ENCODE results near the gene NELFB. TPM values are rescaled to one million over a fixed set of nuclear protein-coding genes. Genes with fewer than 3 reads are reported as not detected.

The NELFB gene
- total and polyA plus RNA-seq, 9 of the 15 experiments (the other 6 are each of a cell fraction or from before 2014, with no cell fraction given): 0.24 to 84.0 (median 29.7) TPM

- TF ChIP-seq GTF3C2 (IDR thresholded peaks at IDR 0.05; ENCODE audit: borderline replicate concordance, extremely low read depth, insufficient read length) (no peak), NEUROD1 (IDR thresholded peaks at IDR 0.05; ENCODE audit: borderline replicate concordance, low read depth, low read length, partially characterized antibody) (no peak), HDAC6 (IDR thresholded peaks at IDR 0.05; ENCODE audit: low read depth, low read length) (no peak), RB1 (IDR thresholded peaks at IDR 0.05; ENCODE audit: low read depth) (0 out of 2 replicates have a peak, but pooled peaks have one; percentile 22), PREB (CRISPR knock-in tag; IDR thresholded peaks at IDR 0.05) (no peak), CBFB (CRISPR knock-in tag; IDR thresholded peaks at IDR 0.05) (peak; percentile 54), TFAP4 (CRISPR knock-in tag; IDR thresholded peaks at IDR 0.05; ENCODE audit: borderline replicate concordance) (peak; percentile 43; the same call in 1 of the 2 replicates), ZKSCAN1 (IDR thresholded peaks at IDR 0.05; ENCODE audit: low read depth, low read length) (no peak), MCM5 (IDR thresholded peaks at IDR 0.05; ENCODE audit: low read depth) (no peak), ARNT (IDR thresholded peaks at IDR 0.05) (no peak), SMARCA4 (IDR thresholded peaks at IDR 0.05) (no peak), BCOR (IDR thresholded peaks at IDR 0.05) (no peak), SMARCB1 (IDR thresholded peaks at IDR 0.05; ENCODE audit: insufficient read length, low read depth) (no peak), NR3C1 (CRISPR knock-in tag; IDR thresholded peaks at IDR 0.05) (peak; percentile 92), MCM3 (IDR thresholded peaks at IDR 0.05) (no peak), RUNX1 (IDR thresholded peaks at IDR 0.05; ENCODE audit: low read depth) (no peak), CEBPZ (IDR thresholded peaks at IDR 0.05; ENCODE audit: borderline replicate concordance, low read depth, low read length) (no peak), RAD21 (CRISPR knock-in tag; conservative IDR thresholded peaks at IDR 0.05 in 1 of 2, IDR thresholded peaks at IDR 0.05 in 1 of 2) (0 out of 4 replicates have a peak, but pooled peaks of 1 of the 2 experiments have one; percentile 27), ESRRB (CRISPR knock-in tag; IDR thresholded peaks at IDR 0.05; ENCODE audit: borderline replicate concordance) (no peak), DPF2 (IDR thresholded peaks at IDR 0.05) (no peak), SP1 (CRISPR knock-in tag; IDR thresholded peaks at IDR 0.05) (peak; percentile 35; the same call in 1 of the 2 replicates), SMAD3 (CRISPR knock-in tag; conservative IDR thresholded peaks at IDR 0.05) (no peak)
Observed at GRCh38 chr9:137302449-137303150, 47.5 kb downstream of the NELFB start (continued).
